ENCODE measurements around the gene CCR3. TPM values are rescaled to one million over a fixed set of nuclear protein-coding genes. Genes with fewer than 3 reads are reported as not detected.

The CCR3 gene
- polyA plus RNA-seq, 4 donors: 0.27 TPM; not detected in 3

DNA sequence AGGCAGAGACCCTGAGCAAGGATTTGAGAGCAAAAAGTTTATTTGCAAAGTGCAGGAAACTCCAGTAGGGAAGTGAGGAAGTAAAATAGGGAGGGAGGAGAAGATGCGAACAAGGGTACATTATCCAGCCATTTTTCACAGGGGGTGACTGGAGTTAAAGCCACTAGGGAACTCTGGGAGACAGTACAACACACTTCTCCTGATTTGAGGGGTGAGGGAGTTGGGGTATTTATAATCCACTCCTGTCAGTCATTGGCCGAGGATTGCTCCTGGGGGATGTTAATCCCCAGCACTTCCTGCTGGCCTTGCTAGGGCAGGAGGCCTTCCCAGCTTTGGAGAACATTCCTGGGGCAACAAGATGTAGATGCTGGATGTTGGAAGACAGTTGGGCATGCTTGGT lies 28.2 kb downstream of the CCR3 start:
- no peak for DNase-seq (ENCODE audit: low read depth in 4 of 4, low spot score in 3 of 4)

DNA sequence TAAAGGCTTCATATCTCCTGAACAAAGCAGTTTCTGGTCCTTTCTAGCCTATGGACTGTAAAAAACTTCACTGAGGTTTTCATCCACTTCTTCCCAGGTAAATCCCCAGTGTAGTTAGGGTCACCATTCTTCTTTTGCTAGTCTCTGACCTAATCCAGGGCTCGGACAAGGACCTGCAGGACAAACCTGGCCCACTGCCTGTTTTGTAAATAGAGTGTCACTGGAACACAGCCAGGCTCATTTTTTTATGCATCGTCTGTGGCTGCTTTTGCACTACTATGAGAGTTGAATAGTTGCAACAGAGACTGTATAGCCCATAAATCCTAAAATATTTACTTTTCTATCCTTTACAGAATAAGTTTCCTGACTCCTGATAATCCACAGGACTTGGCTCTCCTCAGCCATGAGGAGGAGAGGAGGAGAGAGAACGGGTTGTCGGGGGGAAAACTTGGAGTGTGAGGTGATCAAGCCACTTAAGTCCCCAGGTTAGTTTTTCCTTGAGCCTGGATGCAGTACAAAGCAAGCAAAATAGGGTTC lies 29.0 kb downstream of the CCR3 start:
- DNase-seq (ENCODE audit: low read depth in 4 of 4, low spot score in 3 of 4): no peak

DNA sequence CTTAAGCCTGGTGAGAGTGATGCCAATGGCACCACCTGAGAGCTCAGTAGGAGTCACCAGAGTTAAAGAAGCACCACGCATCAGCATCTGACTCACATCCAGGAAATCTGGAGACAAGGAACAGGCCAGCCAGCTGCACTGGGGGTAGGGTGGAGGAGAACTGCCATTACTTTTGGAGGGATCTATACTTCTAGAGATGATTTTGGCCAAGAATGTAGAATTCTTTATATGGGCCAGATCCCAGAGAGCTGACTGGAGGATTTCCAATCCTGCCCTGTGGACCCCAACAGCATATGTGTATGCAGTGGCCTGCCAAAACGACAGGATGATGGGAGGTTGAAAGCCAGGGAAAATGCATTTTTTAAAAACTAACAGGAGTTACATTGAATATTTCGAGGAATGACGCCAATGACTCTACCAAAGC lies 29.8 kb downstream of the CCR3 start:
- no peak for DNase-seq (ENCODE audit: low read depth in 4 of 4, low spot score in 3 of 4)

DNA sequence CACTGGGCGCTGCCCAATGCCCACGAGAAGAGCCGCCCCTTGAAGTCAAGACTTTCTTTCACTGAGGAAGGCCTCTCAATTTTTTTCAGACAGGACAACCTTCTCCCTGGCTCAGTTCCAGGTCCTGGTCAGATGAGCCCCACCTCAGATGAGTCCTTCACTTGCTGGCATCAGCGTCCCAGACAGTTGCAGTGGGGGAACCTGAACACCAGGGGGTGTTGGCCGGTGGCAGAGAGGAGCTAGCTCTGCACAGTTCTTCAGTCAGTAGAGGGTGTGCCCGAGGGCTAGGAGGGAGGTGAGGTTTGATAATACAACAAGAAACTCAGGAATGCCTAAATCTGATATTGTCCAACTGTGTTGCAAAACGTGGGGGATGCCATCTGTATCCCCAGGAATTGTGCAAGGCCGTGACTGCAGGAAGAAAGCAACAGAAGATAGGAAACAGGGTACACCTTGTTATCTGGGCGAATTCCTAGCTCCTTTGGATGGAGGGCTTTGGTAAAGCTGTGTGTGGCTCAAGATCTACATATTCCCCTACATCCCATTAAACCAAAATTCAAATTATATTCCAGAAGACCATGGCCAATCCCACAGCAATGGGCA lies 34.3 kb downstream of the CCR3 start:
- DNase-seq (ENCODE audit: low read depth in 4 of 4, low spot score in 3 of 4): no peak

DNA sequence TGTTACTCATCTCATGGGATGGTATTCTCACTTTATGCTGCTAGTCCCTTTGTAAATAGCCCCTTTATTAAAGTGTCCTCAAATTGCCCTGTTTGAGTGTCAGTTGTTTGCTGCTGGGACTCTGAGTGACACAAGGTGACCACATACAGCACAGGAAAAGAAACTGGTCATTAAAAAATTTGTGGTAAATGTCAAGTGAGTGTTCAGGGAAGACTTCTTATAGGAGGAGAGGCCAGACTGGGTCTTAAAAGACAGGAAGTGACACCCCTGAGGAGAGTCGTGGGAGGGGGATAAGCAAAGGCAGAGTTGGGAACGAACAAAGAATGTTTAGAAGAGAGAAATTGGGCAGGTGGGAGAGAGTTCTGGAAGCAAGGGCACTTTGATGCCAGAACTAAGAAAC lies 35.2 kb downstream of the CCR3 start:
- no peak for DNase-seq (ENCODE audit: low read depth in 4 of 4, low spot score in 3 of 4)

DNA sequence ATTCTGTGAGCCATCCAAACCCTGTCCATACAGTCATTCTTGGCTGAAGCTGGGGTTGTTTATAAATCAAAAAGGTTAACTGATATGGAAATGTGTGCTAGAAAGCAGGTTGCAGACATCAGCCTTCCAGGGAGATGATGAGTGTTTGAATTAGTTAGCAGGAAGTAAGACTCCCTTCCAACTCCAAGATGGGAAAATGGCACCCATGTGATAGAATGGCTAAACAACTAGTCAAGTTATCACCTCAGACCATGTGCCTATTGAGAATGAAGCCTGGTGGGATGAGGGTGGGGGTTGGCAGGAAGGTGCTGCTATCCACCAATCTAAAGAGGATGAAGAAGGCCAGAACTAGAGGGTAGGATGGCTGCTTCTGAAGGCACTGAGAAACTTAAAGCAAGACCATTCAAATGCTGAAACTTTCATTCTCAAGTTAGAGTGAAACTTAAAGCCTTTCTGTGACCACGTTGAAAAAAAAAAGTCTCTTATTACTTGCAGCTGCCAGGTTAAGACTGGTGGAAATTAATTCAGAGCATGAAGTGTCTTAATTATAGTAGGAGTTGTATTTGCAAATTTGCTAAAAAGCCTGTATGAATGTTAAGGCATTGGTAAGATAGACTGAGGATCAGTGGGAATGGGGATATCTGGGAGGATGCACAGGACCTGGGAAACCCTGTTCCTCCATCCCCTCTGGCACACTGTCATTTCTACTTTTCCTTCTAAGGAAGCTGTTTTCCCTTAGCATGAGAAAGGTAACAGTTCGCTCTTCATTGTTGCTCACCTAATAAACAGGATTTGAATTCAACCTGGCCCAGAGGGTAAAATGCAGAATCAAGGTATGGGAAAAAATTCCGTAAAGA lies 36.8 kb downstream of the CCR3 start:
- DNase-seq (ENCODE audit: low read depth in 4 of 4, low spot score in 3 of 4): no peak

DNA sequence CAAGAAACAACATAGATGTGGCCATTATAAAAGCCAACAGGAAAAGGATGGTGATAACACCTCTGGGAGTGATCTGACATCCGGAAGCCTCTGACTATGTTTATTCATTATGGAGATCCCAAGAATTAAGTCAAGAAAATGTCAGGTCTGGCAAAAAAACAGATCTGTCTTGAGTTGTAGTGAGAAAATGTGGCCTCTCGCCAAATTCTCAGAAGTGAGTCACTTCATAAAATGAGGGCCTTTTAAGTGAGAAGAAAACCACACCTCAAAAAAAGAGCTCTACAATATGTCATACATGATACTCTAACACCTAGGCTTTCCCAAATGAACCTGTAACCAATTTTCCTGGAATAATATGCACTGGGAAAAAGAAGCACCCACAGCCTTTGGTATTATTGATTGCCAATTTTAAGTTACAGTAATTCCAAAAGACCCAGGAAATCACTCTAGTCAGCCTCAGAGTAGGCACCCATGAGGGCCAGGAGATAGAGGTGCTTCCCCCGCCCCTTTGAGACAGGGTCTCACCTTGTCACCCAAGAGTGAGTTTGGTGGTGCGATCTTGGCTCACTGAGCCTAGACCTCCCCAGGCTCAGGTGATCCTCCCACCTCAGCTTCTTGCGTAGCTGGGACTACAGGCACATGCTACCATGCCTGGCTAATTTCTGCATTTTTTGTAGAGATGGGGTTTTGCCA lies 38.0 kb downstream of the CCR3 start:
- no peak for DNase-seq (ENCODE audit: low read depth in 4 of 4, low spot score in 3 of 4)

DNA sequence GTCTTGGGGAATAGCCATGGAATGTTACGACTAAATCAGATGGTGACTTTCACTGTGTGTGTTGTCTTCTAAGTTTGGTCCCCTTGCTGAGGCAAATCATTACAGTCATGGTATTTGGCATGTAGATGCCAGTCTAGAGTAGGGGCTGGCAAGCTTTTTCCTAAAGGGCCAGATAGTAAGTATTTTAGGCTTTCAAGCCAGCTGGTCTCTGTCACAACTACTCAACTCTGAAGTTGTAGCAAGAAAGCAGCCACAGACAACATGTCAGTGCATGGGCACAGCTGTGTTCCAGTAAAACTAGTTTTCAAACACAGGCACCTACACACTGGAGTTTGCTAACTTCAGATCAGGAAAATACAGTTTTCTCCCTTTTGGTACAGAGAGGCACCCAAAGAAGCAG lies 39.3 kb downstream of the CCR3 start:
- no peak for DNase-seq (ENCODE audit: low read depth in 4 of 4, low spot score in 3 of 4)

DNA sequence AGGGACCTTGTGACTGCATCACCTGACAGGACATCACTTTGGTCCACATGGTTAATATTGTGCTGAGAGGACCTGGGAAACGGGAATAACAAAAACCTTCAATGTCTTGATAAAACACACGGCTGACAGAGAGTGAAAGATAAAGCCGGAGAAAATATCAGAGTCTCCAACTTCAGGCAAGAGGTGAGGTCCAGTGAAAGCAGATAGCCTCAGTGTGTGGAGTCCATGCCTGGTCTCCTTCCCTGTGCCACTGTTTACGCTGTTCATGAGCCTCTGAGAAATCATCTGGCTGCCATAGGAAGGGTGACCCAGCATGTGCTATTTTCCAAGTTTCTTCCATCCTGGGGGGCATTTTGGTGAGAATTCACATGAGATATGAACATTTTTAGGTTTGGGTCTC lies 39.8 kb downstream of the CCR3 start:
- DNase-seq (ENCODE audit: low read depth in 4 of 4, low spot score in 3 of 4): no peak

DNA sequence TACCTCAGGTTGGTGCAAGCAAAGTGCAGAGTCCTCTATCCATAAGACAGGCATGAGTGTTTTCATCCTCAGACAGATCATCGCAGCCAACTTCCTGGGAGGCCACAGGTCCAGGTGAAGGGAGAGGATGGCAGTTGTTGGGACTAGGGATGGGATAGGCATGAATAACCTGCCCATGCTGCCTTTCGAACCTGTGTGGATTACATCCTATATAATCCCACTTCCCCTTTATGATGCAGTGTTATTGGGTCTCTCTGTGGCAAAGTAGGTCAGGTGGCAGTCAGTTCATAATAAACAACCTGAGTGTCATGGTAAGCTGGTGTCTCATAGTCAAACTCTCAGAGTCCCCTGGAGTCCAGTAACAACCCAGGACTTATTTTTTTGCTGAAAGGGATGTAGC lies 40.4 kb downstream of the CCR3 start:
- DNase-seq (ENCODE audit: low read depth in 4 of 4, low spot score in 3 of 4): no peak

DNA sequence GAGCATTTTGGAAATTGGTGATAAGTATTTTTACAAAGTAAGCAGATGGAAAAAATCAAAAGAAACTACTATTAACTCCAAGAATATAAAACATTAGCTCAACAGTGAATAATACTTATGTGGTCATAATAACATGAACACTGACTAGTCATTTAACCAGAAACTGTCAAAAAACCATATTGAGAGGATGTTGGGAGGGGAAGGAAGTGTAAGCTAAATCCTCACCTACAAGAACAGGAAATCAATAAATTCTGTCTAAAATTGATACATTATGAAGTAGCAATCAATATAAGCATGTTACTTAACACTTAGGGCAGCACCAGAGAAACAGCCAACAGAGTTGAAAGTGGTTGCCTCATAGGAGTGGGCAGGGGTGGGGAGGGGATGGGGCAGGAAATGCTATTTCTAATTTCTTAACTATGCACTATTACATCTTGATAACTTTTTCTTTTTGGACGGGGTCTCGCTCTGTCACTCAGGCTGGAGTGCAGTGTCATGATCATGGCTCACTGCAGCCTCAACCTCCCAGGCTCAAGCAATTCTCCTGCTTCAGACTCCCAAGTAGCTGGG lies 41.7 kb downstream of the CCR3 start:
- DNase-seq (ENCODE audit: low read depth in 4 of 4, low spot score in 3 of 4): no peak

DNA sequence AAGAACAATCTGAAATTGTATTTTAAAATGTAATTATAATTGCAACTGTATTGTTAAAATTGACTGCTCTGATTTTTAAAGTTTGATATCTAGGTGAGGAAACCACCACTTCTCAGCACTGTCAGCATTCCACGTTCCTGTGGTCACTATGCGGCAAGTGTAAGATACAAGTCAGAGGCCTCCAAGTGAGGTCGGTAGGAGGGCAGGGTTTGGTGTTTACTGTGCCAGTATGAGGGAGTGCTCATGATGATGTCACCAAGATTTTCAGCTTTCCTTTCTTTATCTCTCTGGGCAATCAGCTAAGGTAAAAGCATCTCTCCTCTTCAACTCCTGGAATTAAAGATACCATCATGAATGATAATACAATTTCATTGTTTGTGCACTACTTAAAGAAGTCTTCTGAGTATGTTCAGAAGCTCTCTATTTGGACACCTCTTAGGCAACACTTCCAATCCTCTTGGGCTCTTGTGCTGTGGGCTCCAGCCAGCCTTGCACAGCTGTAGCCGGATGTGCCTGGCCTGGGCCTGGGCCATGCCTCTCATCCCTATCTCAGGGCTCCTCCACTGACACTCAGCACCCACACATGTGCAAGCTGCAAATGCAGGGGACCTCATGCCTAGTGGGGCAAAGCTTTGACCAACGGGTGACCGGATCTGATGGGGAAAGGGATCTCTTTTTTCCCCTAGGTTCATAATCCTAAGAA lies 42.9 kb downstream of the CCR3 start:
- no peak for DNase-seq (ENCODE audit: low read depth in 4 of 4, low spot score in 3 of 4)

DNA sequence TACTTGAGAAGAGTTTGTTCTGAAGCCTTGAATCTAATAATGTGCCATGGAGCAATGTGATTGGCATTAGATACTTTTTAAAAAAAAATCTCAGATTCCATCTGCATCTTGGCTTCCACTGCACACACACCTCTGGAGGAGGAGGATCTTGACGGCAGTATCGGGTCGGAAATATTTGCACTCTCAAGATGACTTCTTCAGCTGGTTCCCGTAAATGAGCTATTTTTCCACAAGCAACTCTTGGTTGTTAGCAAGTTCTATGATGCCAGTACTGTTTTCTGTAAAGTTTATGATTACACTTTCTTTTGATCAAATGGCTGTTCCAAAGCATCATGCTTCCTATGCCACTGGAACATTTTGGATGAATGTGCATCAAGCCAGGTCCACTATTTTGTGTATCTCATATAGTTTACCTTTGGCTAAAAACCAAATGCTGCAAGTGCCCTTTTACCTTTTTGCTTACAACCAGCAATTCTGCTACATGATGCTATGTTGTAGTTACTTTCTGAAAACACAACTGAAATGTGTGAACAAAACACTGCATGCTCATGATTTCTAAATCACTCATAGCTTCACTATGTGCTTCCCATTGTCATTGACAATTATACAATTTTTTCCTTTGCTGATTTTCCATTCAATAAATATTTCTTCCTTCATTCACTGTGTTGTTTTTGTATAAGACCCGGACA lies 43.8 kb downstream of the CCR3 start:
- DNase-seq (ENCODE audit: low read depth in 4 of 4, low spot score in 3 of 4): no peak

DNA sequence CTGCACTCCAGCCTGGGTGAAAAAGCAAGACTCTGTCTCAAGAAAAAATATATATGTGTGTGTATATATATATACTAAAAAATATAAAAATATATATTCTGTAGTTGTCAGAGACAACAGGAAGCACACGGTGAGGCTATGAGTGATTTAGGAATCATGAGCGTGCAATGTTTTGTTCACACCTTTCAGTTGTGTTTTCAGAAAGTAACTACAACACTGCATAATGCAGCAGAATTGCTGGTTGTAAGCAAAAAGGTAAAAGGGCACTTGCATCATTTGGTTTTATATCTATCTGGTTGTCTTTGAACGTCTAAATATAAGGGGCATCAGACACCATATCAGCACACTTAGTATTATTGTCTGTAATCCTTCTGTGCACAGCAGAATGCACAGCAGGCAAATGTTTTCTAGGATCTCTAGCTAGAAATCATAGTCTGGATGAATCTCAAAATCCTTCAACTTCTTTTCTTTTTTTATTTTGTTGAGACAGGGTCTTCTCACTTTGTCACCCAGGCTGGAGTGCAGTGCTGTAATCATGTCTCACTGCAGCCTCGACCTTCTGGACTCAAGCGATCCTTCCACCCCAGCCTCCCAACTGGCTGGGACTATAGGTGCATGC lies 44.8 kb downstream of the CCR3 start:
- DNase-seq (ENCODE audit: low read depth in 4 of 4, low spot score in 3 of 4): no peak

DNA sequence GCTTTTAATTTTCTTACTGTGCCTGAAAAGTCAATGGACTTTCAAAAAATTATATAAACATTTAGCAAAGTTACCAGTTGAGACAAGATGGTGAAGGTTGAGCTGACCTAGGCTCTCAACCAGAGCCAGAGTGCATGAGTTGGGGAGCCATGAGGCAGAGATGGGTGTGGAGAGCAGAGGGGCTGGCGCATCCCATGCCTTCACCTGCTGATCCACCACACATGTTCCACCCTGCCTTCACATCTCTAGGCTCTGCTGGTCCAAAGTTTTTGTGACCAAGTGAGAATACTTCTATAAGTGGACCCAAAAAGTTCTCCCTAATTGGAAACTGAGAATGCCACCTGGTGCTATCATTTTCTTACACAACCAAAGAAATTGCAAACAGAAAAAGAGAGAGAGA lies 47.3 kb downstream of the CCR3 start:
- no peak for DNase-seq (ENCODE audit: low read depth in 4 of 4, low spot score in 3 of 4)

DNA sequence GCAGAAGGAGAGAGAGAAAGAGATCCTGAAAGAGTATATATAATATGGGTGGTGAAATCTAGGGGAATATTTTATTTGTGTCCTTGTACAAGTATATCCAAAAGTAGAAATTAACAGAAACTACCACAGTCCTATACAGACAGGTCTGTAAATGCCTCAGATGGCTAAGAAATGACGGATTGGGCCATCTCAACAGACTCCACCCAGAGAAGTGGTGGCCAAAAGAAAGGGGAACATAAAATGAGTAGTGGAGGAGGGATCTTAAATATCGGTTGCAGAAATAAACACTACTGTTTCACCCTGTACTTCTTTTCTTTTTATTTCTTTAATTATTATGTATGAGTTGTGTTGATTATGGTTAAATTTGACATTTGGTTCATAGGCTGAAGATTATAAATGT lies 47.7 kb downstream of the CCR3 start:
- no peak for DNase-seq (ENCODE audit: low read depth in 4 of 4, low spot score in 3 of 4)

DNA sequence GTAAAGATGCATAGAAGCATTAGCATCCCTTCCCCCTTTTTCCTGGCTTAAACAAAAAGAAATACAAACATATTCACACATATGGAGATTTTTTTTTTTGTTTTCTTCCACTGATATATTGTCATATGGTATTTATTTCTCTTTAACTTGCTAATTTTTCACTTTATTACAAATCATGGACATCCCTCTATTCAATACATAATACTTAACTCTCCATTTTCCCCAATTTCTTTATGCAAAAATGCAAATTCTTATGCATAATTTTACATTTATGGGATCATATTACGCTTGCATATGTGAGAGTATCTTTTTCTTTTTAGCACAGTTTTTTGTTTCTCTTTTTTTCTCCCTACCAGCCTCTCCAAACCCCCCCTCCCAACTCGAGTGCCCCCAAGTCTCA lies 48.8 kb downstream of the CCR3 start:
- no peak for DNase-seq (ENCODE audit: low read depth in 4 of 4, low spot score in 3 of 4)

DNA sequence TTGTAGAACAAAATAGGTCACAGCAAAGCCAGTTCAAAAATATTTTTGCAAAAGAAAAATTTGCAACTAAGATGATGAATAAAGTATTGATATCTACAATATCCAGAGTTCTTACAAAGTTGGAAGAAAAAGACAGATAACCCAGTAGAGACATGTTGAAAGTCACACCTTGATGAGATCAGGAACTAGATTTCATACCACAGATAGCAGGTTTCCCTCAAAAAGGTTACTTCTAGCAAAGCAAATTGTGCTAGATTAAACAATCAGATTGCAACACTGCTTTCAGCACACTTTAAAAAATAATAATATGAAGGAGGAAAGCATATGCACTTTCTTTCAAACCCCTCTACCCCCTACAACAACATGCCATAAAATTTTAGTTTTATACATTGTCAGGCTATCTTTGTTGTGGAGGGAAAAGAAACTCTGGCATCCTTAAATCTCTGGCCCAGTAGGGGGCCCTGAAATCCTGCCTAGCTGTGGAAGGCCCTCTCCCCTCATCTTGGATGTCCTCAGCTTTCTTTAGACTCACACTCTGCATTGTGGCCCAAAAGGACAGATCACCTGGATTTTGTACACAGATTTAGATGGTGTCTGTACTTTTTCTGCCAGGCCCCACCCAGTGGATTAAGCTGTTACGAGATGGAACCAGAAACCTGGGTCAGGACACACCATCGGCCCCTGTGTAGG lies 50.9 kb downstream of the CCR3 start:
- DNase-seq (ENCODE audit: low read depth in 4 of 4, low spot score in 3 of 4): no peak
